Pancreas (tissue), 10 donors: ENCODE measurements around the gene LRRTM3. TPM values are rescaled to one million over a fixed set of nuclear protein-coding genes. Genes with fewer than 3 reads are reported as not detected.

Source experiments
- ATAC-seq, 4 donors: fragments of 200-7000 bp; cut with Tn5 transposase; one replicate each; pipeline versions ENCODE4 v1.8.0 to v1.9.1; 2020; ENCODE audit warnings: mild to moderate bottlenecking in 4 of 4, moderate library complexity in 4 of 4
- DNase-seq, 6 donors: peaks; one replicate each; pipeline ENCODE4 v3.0.0-alpha.2; 2020
- FAIRE-seq: peaks from 2 replicates; lab custom pipeline; 2012; peaks lifted over from hg19 to GRCh38; lab: Jason Lieb, UNC
- H3K27ac ChIP-seq, 4 donors: fragments of 200-600 bp; sonication (generic); 1 replicate in 3 of 4; 2 replicates in 1 of 4; pipeline versions ENCODE4 v1.5.0 to v1.8.0; 2020
- H3K27me3 ChIP-seq, 4 donors: fragments of 200-600 bp; one replicate each; pipeline ENCODE4 v1.8.0; 2021
- H3K36me3 ChIP-seq, 3 donors: fragments of 200-600 bp; sonication (generic) in 1 of 3; one replicate each; pipeline versions ENCODE4 v1.5.0 to v1.8.0; 2020 to 2021
- H3K4me1 ChIP-seq, 3 donors: fragments of 200-600 bp; one replicate each; pipeline ENCODE4 v1.8.0; 2021
- H3K4me3 ChIP-seq, 4 donors: fragments of 200-600 bp; sonication (generic) in 2 of 4; one replicate each; pipeline versions ENCODE4 v1.5.0 to v1.8.0; 2020 to 2021
- H3K9me3 ChIP-seq, 4 donors: fragments of 200-600 bp; one replicate each; pipeline ENCODE4 v1.8.0; 2021
- whole genome bisulfite sequencing, 2 donors: extraction: QIAGEN DNeasy Blood & Tissue Kit; methylation state at CpG; one replicate each; pipeline ENCODE4 v1.1.7; 2013; 5-methylcytosine and 5-hydroxymethylcytosine counted together
- intact Hi-C, 3 donors: fragments of 100-400 bp; cut with DNase I; formaldehyde crosslinking; loops; one replicate each; pipeline versions ENCODE4 v1.11.1 to v1.14.2; 2022
- polyA plus RNA-seq, 2 donors: library from polyadenylated mRNA; stranded (reverse); fragments of 200-250 nt; gene quantifications; one replicate each; pipeline ENCODE4 v1.2.3, GENCODE V29; 2013
- total RNA-seq, 6 donors: library from RNA; stranded (reverse); fragmentation: NEBNext Ultra II Directional in 4 of 6; extraction: Animal tissue kit (Norgen Biotek cat#: 25700) in 4 of 6; gene quantifications; one replicate each; pipeline versions ENCODE4 v1.2.1 to v1.2.4, GENCODE V29; 2021 to 2023
- TF ChIP-seq, protein P1 (sequence below), 4 donors: fragments of 200-600 bp; sonication (generic) in 3 of 4; IDR thresholded peaks; one replicate each; pipeline versions ENCODE4 v1.5.0 to v1.8.0; 2021; ENCODE audit warnings: antibody characterized with exemption in 4 of 4
- donor health status: healthy with polysubstance abuse.
- donor health status: DM: no; HTN: no; CAD: no; lungs with moderate emphysema.
- donor health status: DM: no; HTN: no; CAD: no.
- donor health status: control.
- donor health status: control.
- donor health status: Bipolar disorder and iron deficiency.
- donor health status: DM: yes; HTN: yes; CAD: no.
- donor health status: DM: no; HTN: no; CAD: no.
- donor health status: DM: no; HTN: no; CAD: no.
- donor health status: DM: yes; HTN: yes; CAD: no.

Gene LRRTM3
- total and polyA plus RNA-seq, 8 donors = 0.25 to 2.5 (median 0.72) TPM

DNA sequence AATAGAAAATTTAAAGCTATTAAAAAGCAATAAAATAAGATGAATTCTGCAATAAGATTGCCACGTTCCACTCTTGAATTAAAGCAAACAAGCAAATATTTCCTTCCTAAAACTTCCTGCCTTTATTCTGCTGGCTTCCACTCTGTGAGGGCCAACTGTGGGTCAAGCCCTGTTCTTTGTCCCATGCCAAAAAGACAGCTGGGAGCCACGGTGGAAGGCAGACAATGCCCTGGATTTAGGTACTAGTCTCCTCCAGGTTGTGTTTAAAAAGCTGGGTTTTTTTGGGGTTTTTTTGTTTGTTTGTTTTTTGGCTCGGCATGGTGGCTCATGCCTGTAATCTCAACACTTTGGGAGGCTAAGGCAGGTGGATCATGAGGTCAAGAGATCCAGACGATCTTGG lies 39.1 kb downstream of the LRRTM3 start:
- intact Hi-C loops = no loop called here
- ATAC-seq (no peak), FAIRE-seq (no peak), DNase-seq (no peak)
- no peaks in the 10 kb centered on the region for H3K36me3 ChIP-seq
- no peaks in the 10 kb centered on the region for H3K27me3 ChIP-seq
- no peaks in the 10 kb centered on the region for H3K9me3 ChIP-seq
- TF ChIP-seq, protein P1, sequence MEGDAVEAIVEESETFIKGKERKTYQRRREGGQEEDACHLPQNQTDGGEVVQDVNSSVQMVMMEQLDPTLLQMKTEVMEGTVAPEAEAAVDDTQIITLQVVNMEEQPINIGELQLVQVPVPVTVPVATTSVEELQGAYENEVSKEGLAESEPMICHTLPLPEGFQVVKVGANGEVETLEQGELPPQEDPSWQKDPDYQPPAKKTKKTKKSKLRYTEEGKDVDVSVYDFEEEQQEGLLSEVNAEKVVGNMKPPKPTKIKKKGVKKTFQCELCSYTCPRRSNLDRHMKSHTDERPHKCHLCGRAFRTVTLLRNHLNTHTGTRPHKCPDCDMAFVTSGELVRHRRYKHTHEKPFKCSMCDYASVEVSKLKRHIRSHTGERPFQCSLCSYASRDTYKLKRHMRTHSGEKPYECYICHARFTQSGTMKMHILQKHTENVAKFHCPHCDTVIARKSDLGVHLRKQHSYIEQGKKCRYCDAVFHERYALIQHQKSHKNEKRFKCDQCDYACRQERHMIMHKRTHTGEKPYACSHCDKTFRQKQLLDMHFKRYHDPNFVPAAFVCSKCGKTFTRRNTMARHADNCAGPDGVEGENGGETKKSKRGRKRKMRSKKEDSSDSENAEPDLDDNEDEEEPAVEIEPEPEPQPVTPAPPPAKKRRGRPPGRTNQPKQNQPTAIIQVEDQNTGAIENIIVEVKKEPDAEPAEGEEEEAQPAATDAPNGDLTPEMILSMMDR (IDR thresholded peaks at IDR 0.05) = no peak
- H3K4me3 ChIP-seq = no peak overlapping the region
- 62 to 73% methylated on average over 4 of the region's 4 CpGs for WGBS, 2 donors
- no peaks in the 10 kb centered on the region for H3K4me1 ChIP-seq
- H3K27ac ChIP-seq = no peak overlapping the region

DNA sequence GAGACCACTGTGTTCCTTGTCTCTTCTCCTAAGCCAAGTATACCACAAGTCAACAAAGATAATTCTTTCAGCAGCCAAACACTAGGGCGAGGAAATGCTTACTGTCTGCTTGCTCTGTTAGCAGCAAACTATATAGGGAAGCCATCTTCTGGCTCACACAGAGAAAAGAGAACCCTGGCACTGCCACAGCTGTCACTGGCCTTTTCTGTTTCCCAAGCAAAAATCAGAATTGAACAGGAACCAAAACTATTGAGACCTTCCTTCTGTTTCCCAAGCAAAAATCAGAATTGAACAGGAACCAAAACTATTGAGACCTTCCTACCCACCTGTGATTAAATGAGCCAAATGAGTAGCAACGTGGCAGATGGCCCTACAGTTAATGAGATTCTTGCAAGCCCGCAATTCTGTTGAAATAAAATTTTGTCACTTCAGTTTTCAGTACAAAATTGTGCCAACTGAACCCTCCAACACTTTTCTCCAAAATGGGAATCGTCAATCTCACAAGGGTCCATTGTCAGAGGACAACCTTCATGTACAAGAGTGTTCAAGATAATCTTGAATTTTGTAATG lies 54.5 kb downstream of the LRRTM3 start:
- FAIRE-seq = no peak
- WGBS, 2 donors = 86 to 95% methylated on average over 4 of the region's 4 CpGs

DNA sequence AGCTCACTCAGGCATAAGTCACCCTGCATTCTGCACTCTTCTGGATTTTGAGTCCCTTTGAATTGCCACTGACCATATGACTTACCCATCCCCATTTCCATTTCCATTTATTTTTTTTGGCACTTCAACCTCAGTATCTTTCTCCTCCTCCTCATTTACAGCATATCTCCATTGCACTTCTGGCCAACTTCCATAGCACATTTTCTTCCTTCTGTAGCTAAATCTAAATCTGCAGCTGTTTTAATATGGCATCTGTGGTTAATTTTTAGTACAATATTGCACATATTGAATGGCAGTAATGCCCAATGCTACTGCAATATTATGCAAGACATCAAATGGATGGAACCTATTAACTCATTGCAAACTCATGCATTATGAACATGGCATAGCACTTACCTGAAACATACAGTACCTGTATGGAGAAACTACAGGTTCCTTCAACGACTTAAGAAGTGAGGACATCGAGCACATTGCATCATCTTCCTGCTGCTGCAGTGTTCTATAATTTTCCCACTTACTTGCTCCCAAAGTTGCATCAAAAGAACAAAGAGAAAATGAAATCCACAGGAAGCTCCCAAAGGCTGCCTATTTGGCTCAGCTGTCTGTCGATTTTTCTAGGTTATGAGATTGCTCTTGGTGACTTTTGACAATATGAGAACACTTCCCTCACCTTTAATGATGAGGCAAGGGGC lies 55.7 kb downstream of the LRRTM3 start:
- no peak overlapping the region for H3K4me3 ChIP-seq
- ATAC-seq (no peak), DNase-seq (no peak), FAIRE-seq (no peak)
- no peak overlapping the region for H3K27ac ChIP-seq
- TF ChIP-seq, protein P1 (IDR thresholded peaks at IDR 0.05) = no peak
- 75 to 81% methylated on average over 3 of the region's 3 CpGs for WGBS, 2 donors
- no peaks in the 10 kb centered on the region for H3K9me3 ChIP-seq
- no peaks in the 10 kb centered on the region for H3K27me3 ChIP-seq
- no peaks in the 10 kb centered on the region for H3K36me3 ChIP-seq
- H3K4me1 ChIP-seq = peaks cover 0 to 13% (median 12%) of the 10 kb centered on the region in 3 donors
- intact Hi-C loops = no loop called here

More for the DNA sequence above, 54.5 kb downstream of the LRRTM3 start:
- DNase-seq = no peak
- Histone ChIP-seq H3K36me3 (no peaks in the 10 kb centered on the region), H3K4me1 (peaks cover 0 to 13% (median 12%) of the 10 kb centered on the region in 3 donors), H3K27ac (no peak overlapping the region), H3K9me3 (no peaks in the 10 kb centered on the region), H3K4me3 (no peak overlapping the region), H3K27me3 (no peaks in the 10 kb centered on the region)
- intact Hi-C loops = no loop called here
- TF ChIP-seq, protein P1 (IDR thresholded peaks at IDR 0.05) = no peak
- no peak for ATAC-seq

DNA sequence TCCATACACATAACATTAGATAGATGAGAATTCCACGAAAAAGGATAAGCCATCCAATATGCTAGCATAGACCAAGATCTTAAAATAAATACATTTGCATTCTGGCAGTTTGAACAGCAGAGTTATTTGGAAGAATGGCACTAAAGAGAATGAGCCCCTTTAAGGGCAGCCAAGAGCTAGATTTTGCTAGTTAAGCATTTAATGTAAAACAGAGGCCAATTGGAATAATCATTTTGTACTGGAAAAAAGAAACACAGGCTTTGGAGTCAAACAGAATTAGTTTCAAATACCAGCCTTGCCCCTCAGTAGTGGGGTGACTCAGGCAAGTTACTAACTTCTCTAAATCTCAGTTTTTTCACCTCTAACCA lies 56.2 kb downstream of the LRRTM3 start:
- H3K9me3 ChIP-seq = no peaks in the 10 kb centered on the region
- DNase-seq (no peak), ATAC-seq (no peak), FAIRE-seq (no peak)
- H3K4me3 ChIP-seq = no peak overlapping the region
- intact Hi-C loops = no loop called here
- TF ChIP-seq, protein P1 (IDR thresholded peaks at IDR 0.05) = no peak
- 80 to 92% methylated on average over 1 of the region's 1 CpG for WGBS, 2 donors
- H3K4me1 ChIP-seq = peaks cover 0 to 13% (median 12%) of the 10 kb centered on the region in 3 donors
- H3K36me3 ChIP-seq = no peaks in the 10 kb centered on the region
- no peak overlapping the region for H3K27ac ChIP-seq
- no peaks in the 10 kb centered on the region for H3K27me3 ChIP-seq
